GM10266 (cell line): ENCODE results near the gene TOR2A.

Experiments
- DNase-seq: peaks from one replicate; pipeline ENCODE4 v3.0.0; 2012; ENCODE audit errors: extremely low spot score
- TF ChIP-seq, protein P1 (sequence below): IDR thresholded peaks from 2 replicates; pipeline ENCODE4 v1.5.1; 2012; ENCODE audit warnings: mild to moderate bottlenecking, low read depth; ENCODE audit not compliant: control insufficient read depth, insufficient read depth; ENCODE audit errors: missing control alignments

The TOR2A gene

DNA sequence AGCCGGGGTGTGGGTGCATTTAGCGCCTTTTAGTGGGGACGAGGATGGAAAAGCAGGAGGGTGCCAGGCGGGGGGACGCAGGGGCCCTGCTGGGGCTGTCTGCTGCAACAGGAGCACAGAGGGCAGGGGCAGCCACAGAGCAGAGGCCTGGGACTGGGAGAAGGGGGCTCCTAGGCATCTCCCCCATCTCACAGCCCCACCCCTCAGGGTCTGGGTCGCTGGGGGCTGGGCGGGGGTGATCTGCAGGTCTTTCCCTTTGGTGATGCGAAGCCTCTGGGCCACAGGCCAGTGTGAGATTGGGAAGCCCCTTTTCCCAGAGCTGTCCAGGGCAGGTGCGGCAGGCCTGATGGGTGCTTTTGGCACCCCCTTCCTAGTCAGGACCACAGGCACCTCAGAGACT, 4.8 kb downstream of the TOR2A start:
- TF ChIP-seq, protein P1, sequence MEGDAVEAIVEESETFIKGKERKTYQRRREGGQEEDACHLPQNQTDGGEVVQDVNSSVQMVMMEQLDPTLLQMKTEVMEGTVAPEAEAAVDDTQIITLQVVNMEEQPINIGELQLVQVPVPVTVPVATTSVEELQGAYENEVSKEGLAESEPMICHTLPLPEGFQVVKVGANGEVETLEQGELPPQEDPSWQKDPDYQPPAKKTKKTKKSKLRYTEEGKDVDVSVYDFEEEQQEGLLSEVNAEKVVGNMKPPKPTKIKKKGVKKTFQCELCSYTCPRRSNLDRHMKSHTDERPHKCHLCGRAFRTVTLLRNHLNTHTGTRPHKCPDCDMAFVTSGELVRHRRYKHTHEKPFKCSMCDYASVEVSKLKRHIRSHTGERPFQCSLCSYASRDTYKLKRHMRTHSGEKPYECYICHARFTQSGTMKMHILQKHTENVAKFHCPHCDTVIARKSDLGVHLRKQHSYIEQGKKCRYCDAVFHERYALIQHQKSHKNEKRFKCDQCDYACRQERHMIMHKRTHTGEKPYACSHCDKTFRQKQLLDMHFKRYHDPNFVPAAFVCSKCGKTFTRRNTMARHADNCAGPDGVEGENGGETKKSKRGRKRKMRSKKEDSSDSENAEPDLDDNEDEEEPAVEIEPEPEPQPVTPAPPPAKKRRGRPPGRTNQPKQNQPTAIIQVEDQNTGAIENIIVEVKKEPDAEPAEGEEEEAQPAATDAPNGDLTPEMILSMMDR = no peak
- DNase-seq = no peak

- no peak for DNase-seq
- TF ChIP-seq, protein P1 = no peak
Observed at GRCh38 chr9:127729522-127730256, 5.4 kb downstream of the TOR2A start.

DNA sequence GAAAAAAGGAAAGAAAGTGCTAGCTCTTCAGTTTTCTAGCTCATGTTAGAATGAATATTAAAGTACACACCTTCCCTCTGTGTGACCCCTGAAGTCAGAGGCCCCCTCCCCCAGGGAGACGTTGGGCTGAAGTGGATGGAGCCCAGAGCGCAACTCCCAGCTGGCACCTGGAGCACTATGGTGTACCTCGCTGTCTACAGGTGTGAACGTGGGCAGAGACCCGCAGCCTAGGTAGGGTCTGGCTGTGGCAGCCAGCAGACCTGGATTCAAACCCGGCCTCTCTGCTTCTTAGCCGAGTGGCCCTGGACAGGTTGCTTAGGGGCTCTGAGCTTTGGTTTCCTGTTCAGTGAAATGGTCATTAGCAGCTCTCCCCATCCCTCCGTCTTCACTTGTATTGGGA, 6.3 kb downstream of the TOR2A start:
- DNase-seq = no peak
- TF ChIP-seq, protein P1 = no peak

GRCh38 chr9:127726871-127727270, 8.2 kb downstream of the TOR2A start:
- DNase-seq = no peak
- TF ChIP-seq, protein P1 = no peak

DNA sequence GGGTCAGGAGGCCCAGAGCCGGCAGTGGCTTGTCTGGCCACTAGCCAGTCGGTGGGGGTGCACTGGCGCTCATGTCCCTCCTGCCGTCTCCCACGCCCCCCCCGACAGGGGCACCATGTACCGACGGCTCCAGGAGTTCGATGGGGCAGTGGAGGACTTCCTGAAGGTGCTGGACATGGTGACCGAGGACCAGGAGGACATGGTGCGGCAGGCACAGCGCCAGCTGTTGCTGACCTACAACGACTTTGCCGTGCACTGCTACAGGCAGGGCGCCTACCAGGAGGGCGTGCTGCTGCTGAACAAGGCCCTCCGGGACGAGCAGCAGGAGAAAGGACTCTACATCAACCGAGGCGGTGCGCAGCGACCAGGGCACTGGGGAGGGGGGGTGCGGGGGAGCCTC, 11.1 kb downstream of the TOR2A start:
- TF ChIP-seq, protein P1 = no peak
- DNase-seq = no peak

DNA sequence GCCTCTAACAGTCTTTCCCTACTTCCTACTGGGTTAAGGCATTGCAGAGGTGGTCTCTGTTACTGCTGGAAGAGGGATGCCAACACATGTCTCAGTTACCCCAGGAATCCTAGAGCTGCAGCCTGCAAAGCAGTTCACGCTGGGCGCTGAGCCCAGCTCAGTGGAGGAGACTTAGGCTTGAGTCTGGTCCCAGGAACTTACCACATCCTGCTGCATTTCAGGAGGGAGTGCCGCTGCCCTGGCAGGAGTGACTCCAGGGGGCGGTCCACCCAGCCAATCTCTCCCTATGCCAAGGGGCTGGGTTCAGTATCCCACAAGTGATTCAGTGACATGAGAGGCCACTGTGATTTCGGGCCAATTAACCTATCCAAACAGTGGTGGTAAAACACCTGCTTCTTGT, 11.7 kb downstream of the TOR2A start:
- TF ChIP-seq, protein P1 = no peak
- no peak for DNase-seq

DNA sequence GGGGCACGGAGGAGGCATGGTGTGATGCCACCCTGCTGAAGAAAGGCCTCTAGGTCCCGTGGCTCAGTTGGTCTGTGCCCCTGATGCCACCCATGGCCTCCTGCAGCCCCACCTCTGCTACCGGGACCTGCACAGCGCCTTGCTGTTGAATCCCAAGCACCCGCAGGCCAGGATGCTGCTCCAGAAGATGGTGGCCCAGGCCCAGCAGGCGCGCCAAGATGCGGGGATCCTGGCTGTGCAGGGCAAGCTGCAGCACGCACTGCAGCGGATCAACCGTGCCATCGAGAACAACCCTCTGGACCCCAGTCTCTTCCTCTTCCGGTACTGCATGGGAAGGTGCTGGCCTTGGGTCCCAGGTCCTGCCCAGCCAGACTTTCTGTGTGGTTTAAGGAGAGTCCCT, 12.1 kb downstream of the TOR2A start:
- DNase-seq = no peak
- TF ChIP-seq, protein P1 = no peak
